Kidney (tissue), 14 donors: ENCODE measurements around the gene FRMD6. TPM values are rescaled to one million over a fixed set of nuclear protein-coding genes. Genes with fewer than 3 reads are reported as not detected.

Experiments used
- DNase-seq, 5 donors: peaks; one replicate each; pipeline ENCODE4 v3.0.0-alpha.2; 2013 to 2020
- FAIRE-seq: peaks from 2 replicates; lab custom pipeline; 2012; peaks lifted over from hg19 to GRCh38; lab: Jason Lieb, UNC
- H3K27ac ChIP-seq, 2 donors: one replicate each; pipeline ENCODE4 v1.7.0; 2013; ENCODE audit warnings: low read depth in 2 of 2, low read length in 2 of 2, inconsistent platforms in 1 of 2
- H3K27me3 ChIP-seq: one replicate; pipeline ENCODE4 v1.7.1; 2013; ENCODE audit warnings: low read length, inconsistent platforms; ENCODE audit not compliant: control insufficient read depth, insufficient read depth
- H3K36me3 ChIP-seq, 3 donors: one replicate each; pipeline versions ENCODE4 v1.7.0 to v1.7.1; 2013; ENCODE audit warnings: low read length in 3 of 3, control low read depth in 1 of 3, inconsistent platforms in 1 of 3; ENCODE audit not compliant: insufficient read depth in 3 of 3, control insufficient read depth in 2 of 3
- H3K4me1 ChIP-seq, 3 donors: one replicate each; pipeline versions ENCODE4 v1.7.0 to v1.7.1; 2013; ENCODE audit warnings: low read length in 3 of 3, inconsistent platforms in 1 of 3, low read depth in 1 of 3; ENCODE audit not compliant: control insufficient read depth in 2 of 3, insufficient read depth in 2 of 3
- H3K4me3 ChIP-seq, 3 donors: one replicate each; pipeline versions ENCODE4 v1.7.0 to v1.8.1; 2013; ENCODE audit warnings: low read length in 3 of 3, control low read depth in 1 of 3, inconsistent platforms in 1 of 3
- H3K9ac ChIP-seq, 3 donors: one replicate each; pipeline versions ENCODE4 v1.7.0 to v1.7.1; 2013; ENCODE audit warnings: low read length in 3 of 3, control low read depth in 1 of 3, inconsistent platforms in 1 of 3
- H3K9me3 ChIP-seq, 3 donors: one replicate each; pipeline versions ENCODE4 v1.7.0 to v1.7.1; 2013; ENCODE audit warnings: low read length in 3 of 3, control low read depth in 1 of 3, inconsistent platforms in 1 of 3; ENCODE audit not compliant: control insufficient read depth in 2 of 3, insufficient read depth in 1 of 3
- intact Hi-C: fragments of 100-400 bp; cut with DNase I; formaldehyde crosslinking; loops from one replicate; pipeline ENCODE4 v1.11.1; 2022
- polyA plus RNA-seq: library from polyadenylated mRNA; stranded (reverse); fragments of 350-450 nt; fragmentation: Illumina TruSeq; extraction: RNeasy Lipid Tissue Mini Kit (QIAGEN cat#74804); gene quantifications from one replicate; pipeline ENCODE4 v1.2.3, GENCODE V29; 2014; ENCODE audit warnings: low read depth, low replicate concordance; ENCODE audit not compliant: insufficient read depth
- total RNA-seq: library from RNA; stranded (reverse); fragmentation: NEBNext Ultra II Directional; extraction: Animal tissue kit (Norgen Biotek cat#: 25700); gene quantifications from one replicate; pipeline ENCODE4 v1.2.1, GENCODE V29; 2021
- TF ChIP-seq, protein P1 (sequence below): IDR thresholded peaks from 3 replicates; pipeline ENCODE4 v1.5.1; 2012; ENCODE audit warnings: mild to moderate bottlenecking, moderate library complexity, borderline replicate concordance; ENCODE audit not compliant: insufficient read depth; ENCODE audit errors: extremely low read depth
- donor health status: control.
- donor health status: control.
- donor health status: control.
- donor health status: control.
- donor health status: control.
- donor health status: DM: yes; HTN: yes; CAD: no.
- donor health status: Normal renal cell carcinoma (clear cell type).

The FRMD6 gene
- total and polyA plus RNA-seq, 2 donors from 2014 or later: 2.4 to 16.5 TPM

DNA sequence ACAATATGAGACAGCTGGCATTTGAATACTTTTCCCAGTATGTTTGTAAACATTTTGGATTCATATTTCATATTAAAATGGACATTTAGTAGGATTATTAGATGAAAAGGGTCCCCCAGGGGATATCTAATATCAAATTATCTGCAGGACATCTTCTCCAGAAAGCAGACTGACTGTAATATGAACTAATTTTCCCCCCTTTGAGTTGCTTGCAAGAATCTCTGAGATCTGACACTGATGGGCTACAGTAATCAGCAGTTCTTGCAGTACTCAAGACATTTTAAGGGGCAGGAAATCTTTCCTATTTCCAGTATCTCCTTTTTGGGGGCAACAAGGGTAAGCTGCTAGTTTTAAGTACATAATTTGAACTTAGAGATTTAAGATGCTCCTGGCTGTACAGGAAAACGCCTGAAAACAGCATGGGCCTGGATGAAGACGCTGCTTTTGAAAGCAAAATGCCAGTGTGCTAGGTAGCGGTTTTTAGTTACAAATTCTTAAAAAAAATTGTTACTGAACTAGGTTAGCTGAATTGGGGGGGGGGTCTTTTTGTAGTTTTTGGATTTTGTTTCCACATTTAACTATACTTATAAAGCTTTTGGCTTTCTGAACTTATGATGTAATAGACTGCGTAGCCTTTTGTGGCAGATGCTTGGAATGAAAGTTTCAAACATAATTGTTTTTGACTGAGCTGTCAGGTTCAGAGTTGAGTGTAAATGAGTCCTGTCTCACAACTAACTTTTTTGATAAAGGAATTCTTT is 2.2 kb downstream of the FRMD6 start:
- Histone ChIP-seq H3K4me1 (no peaks in the 10 kb centered on the region), H3K9ac (peak overlapping the region in 1 of 3 donors; percentile 25), H3K9me3 (no peaks in the 10 kb centered on the region), H3K4me3 (peak overlapping the region in 2 of 3 donors; percentile 65 to 80), H3K27me3 (no peaks in the 10 kb centered on the region), H3K27ac (peak overlapping the region; percentile 9 to 33), H3K36me3 (no peaks in the 10 kb centered on the region)
- no peak for DNase-seq
- FAIRE-seq: no peak
- intact Hi-C loops: no loop called here
- TF ChIP-seq, protein P1, sequence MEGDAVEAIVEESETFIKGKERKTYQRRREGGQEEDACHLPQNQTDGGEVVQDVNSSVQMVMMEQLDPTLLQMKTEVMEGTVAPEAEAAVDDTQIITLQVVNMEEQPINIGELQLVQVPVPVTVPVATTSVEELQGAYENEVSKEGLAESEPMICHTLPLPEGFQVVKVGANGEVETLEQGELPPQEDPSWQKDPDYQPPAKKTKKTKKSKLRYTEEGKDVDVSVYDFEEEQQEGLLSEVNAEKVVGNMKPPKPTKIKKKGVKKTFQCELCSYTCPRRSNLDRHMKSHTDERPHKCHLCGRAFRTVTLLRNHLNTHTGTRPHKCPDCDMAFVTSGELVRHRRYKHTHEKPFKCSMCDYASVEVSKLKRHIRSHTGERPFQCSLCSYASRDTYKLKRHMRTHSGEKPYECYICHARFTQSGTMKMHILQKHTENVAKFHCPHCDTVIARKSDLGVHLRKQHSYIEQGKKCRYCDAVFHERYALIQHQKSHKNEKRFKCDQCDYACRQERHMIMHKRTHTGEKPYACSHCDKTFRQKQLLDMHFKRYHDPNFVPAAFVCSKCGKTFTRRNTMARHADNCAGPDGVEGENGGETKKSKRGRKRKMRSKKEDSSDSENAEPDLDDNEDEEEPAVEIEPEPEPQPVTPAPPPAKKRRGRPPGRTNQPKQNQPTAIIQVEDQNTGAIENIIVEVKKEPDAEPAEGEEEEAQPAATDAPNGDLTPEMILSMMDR: no peak

DNA sequence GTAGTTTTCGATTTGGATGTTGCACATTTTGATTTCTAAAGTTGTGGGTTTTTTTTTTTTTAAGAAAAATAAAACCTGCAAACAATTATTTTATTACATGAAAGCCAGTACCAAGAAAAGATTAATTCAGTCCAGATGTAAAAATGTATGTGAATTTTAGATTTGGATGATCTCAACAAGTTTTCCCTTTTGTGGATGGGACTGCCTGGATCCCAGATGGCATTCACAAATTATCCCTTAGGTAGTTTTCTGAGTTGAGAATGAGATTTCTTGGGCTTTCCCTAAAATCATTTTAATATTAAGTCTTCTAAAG is 2.8 kb downstream of the FRMD6 start:
- Histone ChIP-seq H3K36me3 (no peaks in the 10 kb centered on the region), H3K9me3 (no peaks in the 10 kb centered on the region), H3K4me3 (no peak overlapping the region), H3K27me3 (no peaks in the 10 kb centered on the region), H3K27ac (no peak overlapping the region), H3K4me1 (no peaks in the 10 kb centered on the region), H3K9ac (no peak overlapping the region)
- TF ChIP-seq, protein P1: no peak
- DNase-seq: no peak
- intact Hi-C loops: no loop called here
- FAIRE-seq: peak; percentile 8

DNA sequence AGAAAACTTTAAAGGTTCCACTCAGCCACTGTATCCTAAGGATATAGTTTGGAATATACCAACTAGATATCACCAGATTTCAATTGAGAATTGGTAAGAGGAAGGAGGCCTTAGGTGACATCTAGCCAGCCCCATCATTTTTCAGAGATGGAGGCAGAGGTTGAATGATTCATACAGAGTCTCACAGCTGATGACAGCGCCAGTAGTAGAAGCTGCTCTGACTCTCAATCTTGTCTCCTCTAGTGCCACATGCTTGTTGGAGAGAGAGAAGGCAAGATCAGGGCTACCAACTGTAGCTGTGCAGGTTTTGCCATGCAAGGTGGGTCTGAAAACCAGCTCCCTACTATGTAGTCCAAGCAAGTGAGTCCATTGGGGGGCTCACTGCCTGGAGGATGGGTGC is 6.1 kb downstream of the FRMD6 start:
- no peak overlapping the region for H3K9ac ChIP-seq
- H3K36me3 ChIP-seq: no peaks in the 10 kb centered on the region
- H3K27me3 ChIP-seq: no peaks in the 10 kb centered on the region
- no peaks in the 10 kb centered on the region for H3K9me3 ChIP-seq
- TF ChIP-seq, protein P1: no peak
- FAIRE-seq (no peak), DNase-seq (no peak)
- no peak overlapping the region for H3K4me3 ChIP-seq
- intact Hi-C loops: no loop called here
- no peaks in the 10 kb centered on the region for H3K4me1 ChIP-seq
- H3K27ac ChIP-seq: no peak overlapping the region
